ENCODE results near the gene GRAMD1B. TPM values are rescaled to one million over a fixed set of nuclear protein-coding genes. Genes with fewer than 3 reads are reported as not detected.

The GRAMD1B gene
- total RNA-seq, 4 donors from 2014 or later = 2.1 to 7.8 (median 3.2) TPM

GRCh38 chr11:123480882-123481281 is 50.8 kb downstream of the GRAMD1B start:
- intact Hi-C loops (cut with DNase I; ENCODE audit: low total_unique reads) (no loop called here), in situ Hi-C loops (cut with MboI; ENCODE audit: low sequenced_read_pairs in 4 of 4) (no loop called here)
- no peak for TF ChIP-seq CTCF (IDR thresholded peaks at IDR 0.05 in 4 of 5, conservative IDR thresholded peaks at IDR 0.05 in 1 of 5)
- no peak for TF ChIP-seq POLR2A (IDR thresholded peaks at IDR 0.05)
- ATAC-seq = no peak
- DNase-seq = no peak
- Histone ChIP-seq H3K4me1 (no peaks in the 10 kb centered on the region), H3K27ac (no peak overlapping the region), H3K36me3 (no peaks in the 10 kb centered on the region), H3K27me3 (no peaks in the 10 kb centered on the region), H3K9me3 (no peaks in the 10 kb centered on the region), H3K4me3 (no peak overlapping the region)

- H3K27me3 ChIP-seq = no peaks in the 10 kb centered on the region
- no peaks in the 10 kb centered on the region for H3K4me1 ChIP-seq
- TF ChIP-seq POLR2A (IDR thresholded peaks at IDR 0.05) (no peak), CTCF (IDR thresholded peaks at IDR 0.05 in 4 of 5, conservative IDR thresholded peaks at IDR 0.05 in 1 of 5) (no peak)
- H3K4me3 ChIP-seq = no peak overlapping the region
- intact Hi-C loops (cut with DNase I; ENCODE audit: low total_unique reads) (no loop called here), in situ Hi-C loops (cut with MboI; ENCODE audit: low sequenced_read_pairs in 4 of 4) (no loop called here)
- no peak for DNase-seq
- no peak overlapping the region for H3K27ac ChIP-seq
- no peak for ATAC-seq
- H3K9me3 ChIP-seq = no peaks in the 10 kb centered on the region
- no peaks in the 10 kb centered on the region for H3K36me3 ChIP-seq
Measured at GRCh38 chr11:123481640-123482039, 51.6 kb downstream of the GRAMD1B start.

- Histone ChIP-seq H3K4me1 (no peaks in the 10 kb centered on the region), H3K27me3 (no peaks in the 10 kb centered on the region), H3K27ac (no peak overlapping the region), H3K4me3 (no peak overlapping the region), H3K9me3 (no peaks in the 10 kb centered on the region), H3K36me3 (no peaks in the 10 kb centered on the region)
- no peak for ATAC-seq
- in situ Hi-C loops (cut with MboI; ENCODE audit: low sequenced_read_pairs in 4 of 4) = no loop called here
- no peak for DNase-seq
- intact Hi-C loops (cut with DNase I; ENCODE audit: low total_unique reads) = no loop called here
- TF ChIP-seq CTCF (IDR thresholded peaks at IDR 0.05 in 4 of 5, conservative IDR thresholded peaks at IDR 0.05 in 1 of 5) = no peak
- TF ChIP-seq POLR2A (IDR thresholded peaks at IDR 0.05) = no peak
Measured at GRCh38 chr11:123482218-123482617, 52.1 kb downstream of the GRAMD1B start.

- intact Hi-C loops (cut with DNase I; ENCODE audit: low total_unique reads) (no loop called here), in situ Hi-C loops (cut with MboI; ENCODE audit: low sequenced_read_pairs in 4 of 4) (no loop called here)
- no peaks in the 10 kb centered on the region for H3K36me3 ChIP-seq
- TF ChIP-seq POLR2A (IDR thresholded peaks at IDR 0.05) (no peak), CTCF (IDR thresholded peaks at IDR 0.05 in 4 of 5, conservative IDR thresholded peaks at IDR 0.05 in 1 of 5) (no peak)
- H3K27ac ChIP-seq = no peak overlapping the region
- no peak overlapping the region for H3K4me3 ChIP-seq
- no peaks in the 10 kb centered on the region for H3K9me3 ChIP-seq
- ATAC-seq (no peak), DNase-seq (no peak)
- no peaks in the 10 kb centered on the region for H3K27me3 ChIP-seq
- no peaks in the 10 kb centered on the region for H3K4me1 ChIP-seq
Measured at GRCh38 chr11:123483058-123483457, 53.0 kb downstream of the GRAMD1B start.

- no peaks in the 10 kb centered on the region for H3K9me3 ChIP-seq
- no peaks in the 10 kb centered on the region for H3K36me3 ChIP-seq
- H3K4me1 ChIP-seq = no peaks in the 10 kb centered on the region
- no peak for ATAC-seq
- H3K27ac ChIP-seq = no peak overlapping the region
- no peaks in the 10 kb centered on the region for H3K27me3 ChIP-seq
- in situ Hi-C loops (cut with MboI; ENCODE audit: low sequenced_read_pairs in 4 of 4) = no loop called here
- intact Hi-C loops (cut with DNase I; ENCODE audit: low total_unique reads) = no loop called here
- no peak for DNase-seq
- TF ChIP-seq CTCF (IDR thresholded peaks at IDR 0.05 in 4 of 5, conservative IDR thresholded peaks at IDR 0.05 in 1 of 5) (no peak), POLR2A (IDR thresholded peaks at IDR 0.05) (no peak)
- H3K4me3 ChIP-seq = no peak overlapping the region
Measured at GRCh38 chr11:123483466-123483865, 53.4 kb downstream of the GRAMD1B start.

Data from gastrocnemius medialis (tissue), 4 donors.